Heart right ventricle (tissue), 16 donors: ENCODE results near the gene RCOR3. TPM values are rescaled to one million over a fixed set of nuclear protein-coding genes. Genes with fewer than 3 reads are reported as not detected.

Experiments
- ATAC-seq, 8 donors: fragments of 200-7000 bp; cut with Tn5 transposase; one replicate each; pipeline ENCODE4 v1.9.1; 2020; ENCODE audit warnings: mild to moderate bottlenecking in 8 of 8, moderate library complexity in 8 of 8, moderate number of reproducible peaks in 1 of 8
- DNase-seq, 2 donors: peaks; one replicate each; pipeline ENCODE4 v3.0.0-alpha.2; 2020
- H3K27ac ChIP-seq, 10 donors: fragments of 200-600 bp; sonication (generic) in 2 of 10; one replicate each; pipeline versions ENCODE4 v1.5.0 to v1.8.0; 2020 to 2022; ENCODE audit warnings: mild to moderate bottlenecking in 3 of 10
- H3K27me3 ChIP-seq, 7 donors: fragments of 200-600 bp; one replicate each; pipeline ENCODE4 v1.8.0; 2021 to 2022; ENCODE audit warnings: mild to moderate bottlenecking in 2 of 7
- H3K36me3 ChIP-seq, 9 donors: fragments of 200-600 bp; sonication (generic) in 1 of 9; one replicate each; pipeline versions ENCODE4 v1.5.0 to v1.8.0; 2020 to 2022; ENCODE audit warnings: mild to moderate bottlenecking in 2 of 9
- H3K4me1 ChIP-seq, 9 donors: fragments of 200-600 bp; sonication (generic) in 1 of 9; one replicate each; pipeline versions ENCODE4 v1.5.0 to v1.8.0; 2020 to 2022; ENCODE audit warnings: mild to moderate bottlenecking in 4 of 9
- H3K4me3 ChIP-seq, 10 donors: fragments of 200-600 bp; sonication (generic) in 2 of 10; one replicate each; pipeline versions ENCODE4 v1.5.0 to v1.8.0; 2020 to 2022; ENCODE audit warnings: mild to moderate bottlenecking in 7 of 10, moderate library complexity in 2 of 10
- H3K9me3 ChIP-seq, 11 donors: fragments of 200-600 bp in 10 of 11; sonication (generic) in 2 of 11; one replicate each; pipeline versions ENCODE4 v1.5.0 to v1.8.0; 2013 to 2022; ENCODE audit warnings: mild to moderate bottlenecking in 2 of 11, control low read depth in 1 of 11, moderate library complexity in 1 of 11
- CTCF ChIP-seq, 9 donors: fragments of 200-600 bp; sonication (generic) in 2 of 9; IDR thresholded peaks; one replicate each; pipeline versions ENCODE4 v1.5.0 to v1.8.0; 2021 to 2022; ENCODE audit warnings: antibody characterized with exemption in 9 of 9, mild to moderate bottlenecking in 5 of 9, moderate library complexity in 1 of 9
- WGBS, 2 donors: extraction: QIAGEN DNeasy Blood & Tissue Kit; methylation state at CpG; one replicate each; pipeline ENCODE4 v1.1.7; 2013; ENCODE audit warnings: inconsistent platforms in 1 of 2; 5-methylcytosine and 5-hydroxymethylcytosine counted together
- intact Hi-C, 10 donors: fragments of 100-400 bp; cut with DNase I; formaldehyde crosslinking; loops; one replicate each; pipeline versions ENCODE4 v1.11.1 to v1.14.2; 2022
- polyA plus RNA-seq, 2 donors: library from polyadenylated mRNA; stranded (reverse); fragments of 200-250 nt; gene quantifications; one replicate each; pipeline ENCODE4 v1.2.3, GENCODE V29; 2013
- total RNA-seq, 10 donors: library from RNA; stranded (reverse); fragmentation: NEBNext Ultra II Directional in 3 of 10; extraction: Animal tissue kit (Norgen Biotek cat#: 25700) in 3 of 10; gene quantifications; one replicate each; pipeline versions ENCODE4 v1.2.1 to v1.2.4, GENCODE V29; 2021 to 2023
- donor health status: Arrhythmogenic right ventricular cardiomyopathy.
- donor health status: ischemic (EF 13 %, LVEDD 7.1; RV severe dilation, severe dysfunction).
- donor health status: healthy with polysubstance abuse.
- donor health status: DM: no; HTN: yes; CAD: no.
- donor health status: DM: no; HTN: no; CAD: no.
- donor health status: ischemic (EF 25% LVEDD 6.9; RV normal size, moderate dysfunction).
- donor health status: ischemic (EF 25% LVEDD 5.7; RV mildly dilated, moderate dysfunction).
- donor health status: healthy.
- donor health status: DM: yes; HTN: yes; CAD: no.
- donor health status: Ischemic cardiomyopathy.
- donor health status: ischemic (EF 35%, LVEDD 5.7; RV mildly dilated, moderate dysfunction).
- donor health status: nonischemic (EF 11% LVEDD 7.7; RV severe dilation, severe dysfunction).
- donor health status: DM: yes; HTN: yes; CAD: no.
- donor health status: PGD.
- donor health status: ischemic (EF 29% LVEDD 5.4; RV normal size, mild dysfunction).
- donor health status: nonischemic (EF 23%, LVEDD 6.1; RV moderate dilation, normal function).

The RCOR3 gene
- total and polyA plus RNA-seq, 12 donors = 17.7 to 65.5 (median 50.1) TPM

- TF ChIP-seq CTCF (IDR thresholded peaks at IDR 0.05) = no peak
- intact Hi-C loops = no loop called here
- DNase-seq (no peak), ATAC-seq (no peak)
- WGBS, 2 donors = 96 to 97% methylated on average over 15 of the region's 15 CpGs
- Histone ChIP-seq H3K9me3 (no peaks in the 10 kb centered on the region), H3K4me1 (peaks cover 0 to 49% (median 14%) of the 10 kb centered on the region in 9 donors), H3K4me3 (no peak overlapping the region), H3K27me3 (no peaks in the 10 kb centered on the region), H3K36me3 (no peaks in the 10 kb centered on the region), H3K27ac (no peak overlapping the region)
These were observed 77.6 kb downstream of the RCOR3 start for GRCh38 chr1:211336775-211337174.

- DNase-seq = no peak
- no peak overlapping the region for H3K4me3 ChIP-seq
- no peaks in the 10 kb centered on the region for H3K36me3 ChIP-seq
- no peak for TF ChIP-seq CTCF (IDR thresholded peaks at IDR 0.05)
- intact Hi-C loops = no loop called here
- no peaks in the 10 kb centered on the region for H3K9me3 ChIP-seq
- H3K27ac ChIP-seq = no peak overlapping the region
- H3K27me3 ChIP-seq = no peaks in the 10 kb centered on the region
- ATAC-seq = no peak
- peaks cover 0 to 41% (median 5%) of the 10 kb centered on the region in 9 donors for H3K4me1 ChIP-seq
- 68 to 76% methylated on average over 7 of the region's 7 CpGs for WGBS, 2 donors
These were observed 78.5 kb downstream of the RCOR3 start for GRCh38 chr1:211337430-211338223.

- Histone ChIP-seq H3K4me1 (peaks cover 0 to 36% (median 4%) of the 10 kb centered on the region in 9 donors), H3K4me3 (no peak overlapping the region), H3K27me3 (no peaks in the 10 kb centered on the region), H3K9me3 (no peaks in the 10 kb centered on the region), H3K36me3 (no peaks in the 10 kb centered on the region), H3K27ac (no peak overlapping the region)
- no peak for ATAC-seq
- WGBS, 2 donors = 97% methylated on average over 4 of the region's 4 CpGs
- intact Hi-C loops = no loop called here
- TF ChIP-seq CTCF (IDR thresholded peaks at IDR 0.05) = no peak
- no peak for DNase-seq
These were observed 79.1 kb downstream of the RCOR3 start for GRCh38 chr1:211338224-211338620.

- intact Hi-C loops = no loop called here
- ATAC-seq (no peak), DNase-seq (no peak)
- H3K27ac ChIP-seq = no peak overlapping the region
- TF ChIP-seq CTCF (IDR thresholded peaks at IDR 0.05) = no peak
- no peak overlapping the region for H3K4me3 ChIP-seq
- no peaks in the 10 kb centered on the region for H3K27me3 ChIP-seq
- peaks cover 0 to 40% (median 4%) of the 10 kb centered on the region in 9 donors for H3K4me1 ChIP-seq
- WGBS, 2 donors = 92 to 96% methylated on average over 6 of the region's 6 CpGs
- no peaks in the 10 kb centered on the region for H3K36me3 ChIP-seq
- H3K9me3 ChIP-seq = no peaks in the 10 kb centered on the region
These were observed 80.5 kb downstream of the RCOR3 start for GRCh38 chr1:211339631-211340041.
